Left ventricle myocardium inferior (tissue), 1 donor: ENCODE data around the gene FLRT1. TPM values are rescaled to one million over a fixed set of nuclear protein-coding genes. Genes with fewer than 3 reads are reported as not detected.

Experiments
- DNase-seq: peaks from one replicate; pipeline ENCODE4 v3.0.0-alpha.2; 2020
- H3K27ac ChIP-seq: fragments of 200-600 bp; replicated peaks from 2 replicates; pipeline ENCODE4 v1.8.0; 2021
- H3K27me3 ChIP-seq: fragments of 200-600 bp; 2 replicates; pipeline ENCODE4 v1.8.0; 2021; ENCODE audit warnings: low read depth
- H3K36me3 ChIP-seq: fragments of 200-600 bp; 2 replicates; pipeline ENCODE4 v1.8.0; 2021
- H3K4me1 ChIP-seq: fragments of 200-600 bp; 2 replicates; pipeline ENCODE4 v1.8.0; 2021
- H3K4me3 ChIP-seq: fragments of 200-600 bp; 2 replicates; pipeline ENCODE4 v1.8.0; 2021; ENCODE audit warnings: mild to moderate bottlenecking, moderate library complexity
- H3K9me3 ChIP-seq: fragments of 200-600 bp; replicated peaks from 2 replicates; pipeline ENCODE4 v1.8.0; 2021
- intact Hi-C: fragments of 100-400 bp; cut with micrococcal nuclease; formaldehyde crosslinking; loops from one replicate; pipeline ENCODE4 v1.11.0; 2022
- total RNA-seq: library from RNA; stranded (reverse); fragmentation: NEBNext Ultra II Directional; extraction: Animal tissue kit (Norgen Biotek cat#: 25700); gene quantifications from one replicate; pipeline ENCODE4 v1.2.1, GENCODE V29; 2021
- TF ChIP-seq, protein P1 (sequence below): fragments of 200-600 bp; IDR thresholded peaks from 2 replicates; pipeline ENCODE4 v1.8.0; 2021; ENCODE audit warnings: antibody characterized with exemption, mild to moderate bottlenecking, borderline replicate concordance
- donor health status: DM: no; HTN: yes; CAD: no; lungs with severe emphysema.

The FLRT1 gene
- total RNA-seq, 1 donor from 2014 or later: 0.44 TPM

DNA sequence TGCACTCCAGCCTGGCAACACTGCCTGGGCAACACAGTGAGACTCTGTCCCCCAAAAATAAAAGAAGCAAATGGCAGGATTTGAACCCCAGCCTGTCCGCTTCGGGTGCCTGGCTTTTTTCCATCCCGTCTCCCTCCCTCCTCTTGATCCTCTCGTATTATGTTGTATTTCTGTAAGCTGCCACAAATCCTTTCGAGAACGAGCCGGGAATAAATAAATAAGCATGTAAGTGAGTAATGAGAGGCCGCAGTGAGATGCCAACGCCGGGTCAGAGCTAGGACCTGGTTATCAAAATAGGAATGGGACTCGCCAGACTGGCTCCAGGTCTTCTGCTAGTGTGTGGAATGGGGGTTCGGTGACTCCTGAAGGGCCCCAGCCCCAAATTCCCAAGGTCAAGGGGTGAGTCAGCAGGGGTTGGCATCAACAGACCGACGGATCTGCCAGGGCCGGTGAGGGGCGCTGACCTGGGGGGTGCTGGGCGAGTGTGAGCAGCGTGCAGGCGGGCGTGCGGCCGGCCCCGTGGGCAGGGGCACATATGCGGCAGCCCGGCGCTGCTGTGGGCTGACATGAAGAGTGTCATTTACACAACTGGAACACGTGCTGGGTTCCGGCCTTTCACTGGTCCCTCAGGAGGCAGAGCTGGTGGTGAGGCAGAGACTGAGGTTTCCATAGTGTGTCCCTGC, 47.8 kb downstream of the FLRT1 start:
- TF ChIP-seq, protein P1, sequence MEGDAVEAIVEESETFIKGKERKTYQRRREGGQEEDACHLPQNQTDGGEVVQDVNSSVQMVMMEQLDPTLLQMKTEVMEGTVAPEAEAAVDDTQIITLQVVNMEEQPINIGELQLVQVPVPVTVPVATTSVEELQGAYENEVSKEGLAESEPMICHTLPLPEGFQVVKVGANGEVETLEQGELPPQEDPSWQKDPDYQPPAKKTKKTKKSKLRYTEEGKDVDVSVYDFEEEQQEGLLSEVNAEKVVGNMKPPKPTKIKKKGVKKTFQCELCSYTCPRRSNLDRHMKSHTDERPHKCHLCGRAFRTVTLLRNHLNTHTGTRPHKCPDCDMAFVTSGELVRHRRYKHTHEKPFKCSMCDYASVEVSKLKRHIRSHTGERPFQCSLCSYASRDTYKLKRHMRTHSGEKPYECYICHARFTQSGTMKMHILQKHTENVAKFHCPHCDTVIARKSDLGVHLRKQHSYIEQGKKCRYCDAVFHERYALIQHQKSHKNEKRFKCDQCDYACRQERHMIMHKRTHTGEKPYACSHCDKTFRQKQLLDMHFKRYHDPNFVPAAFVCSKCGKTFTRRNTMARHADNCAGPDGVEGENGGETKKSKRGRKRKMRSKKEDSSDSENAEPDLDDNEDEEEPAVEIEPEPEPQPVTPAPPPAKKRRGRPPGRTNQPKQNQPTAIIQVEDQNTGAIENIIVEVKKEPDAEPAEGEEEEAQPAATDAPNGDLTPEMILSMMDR: no peak
- Histone ChIP-seq H3K36me3 (no peaks in the 10 kb centered on the region), H3K27me3 (no peaks in the 10 kb centered on the region), H3K27ac (no peak overlapping the region), H3K4me1 (peaks cover 32% of the 10 kb centered on the region), H3K4me3 (no peak overlapping the region), H3K9me3 (no peaks in the 10 kb centered on the region)
- intact Hi-C loops: no loop called here
- no peak for DNase-seq

DNA sequence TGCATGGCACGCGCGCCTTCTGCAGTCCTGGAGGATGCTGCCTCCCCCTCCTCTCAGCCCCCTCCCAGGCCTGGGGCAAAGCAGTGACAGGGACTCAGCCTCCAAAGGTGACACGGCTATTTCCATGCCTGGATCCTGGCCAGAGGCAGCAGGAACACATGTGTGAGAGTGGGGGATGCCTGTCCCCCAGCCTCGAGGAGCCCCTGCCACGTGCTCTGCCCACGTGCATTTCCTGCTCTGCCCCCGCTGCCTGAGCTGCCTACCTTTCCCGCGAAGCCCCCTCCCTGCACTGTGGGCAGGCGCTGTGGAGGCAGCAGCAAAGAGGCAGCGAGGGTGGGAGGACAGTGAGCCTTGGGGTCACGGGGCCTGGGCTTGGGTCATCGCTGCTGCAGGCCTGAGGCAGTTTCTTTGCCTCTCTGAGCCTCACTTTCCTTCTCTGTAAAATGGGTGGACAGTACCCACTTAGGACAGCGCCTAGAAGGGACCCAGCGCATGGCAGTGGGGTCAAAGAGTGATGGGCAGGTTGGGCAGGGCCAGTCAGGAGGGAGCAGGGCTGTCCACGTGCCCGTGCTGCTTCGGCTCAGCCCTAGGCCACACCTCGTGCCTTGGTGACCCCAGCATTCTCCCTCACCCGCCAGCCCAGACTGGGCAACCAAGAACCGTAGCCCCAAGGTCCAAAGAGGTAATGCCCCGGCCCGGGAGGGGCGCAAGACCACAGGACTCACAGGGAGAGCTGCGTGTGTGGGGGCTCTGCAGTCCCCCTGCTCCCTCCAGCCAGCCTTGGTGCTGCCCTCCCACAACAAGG, 48.6 kb downstream of the FLRT1 start:
- Histone ChIP-seq H3K4me3 (no peak overlapping the region), H3K4me1 (peaks cover 28% of the 10 kb centered on the region), H3K9me3 (no peaks in the 10 kb centered on the region), H3K27me3 (no peaks in the 10 kb centered on the region), H3K27ac (no peak overlapping the region), H3K36me3 (no peaks in the 10 kb centered on the region)
- intact Hi-C loops: no loop called here
- TF ChIP-seq, protein P1: no peak
- no peak for DNase-seq

DNA sequence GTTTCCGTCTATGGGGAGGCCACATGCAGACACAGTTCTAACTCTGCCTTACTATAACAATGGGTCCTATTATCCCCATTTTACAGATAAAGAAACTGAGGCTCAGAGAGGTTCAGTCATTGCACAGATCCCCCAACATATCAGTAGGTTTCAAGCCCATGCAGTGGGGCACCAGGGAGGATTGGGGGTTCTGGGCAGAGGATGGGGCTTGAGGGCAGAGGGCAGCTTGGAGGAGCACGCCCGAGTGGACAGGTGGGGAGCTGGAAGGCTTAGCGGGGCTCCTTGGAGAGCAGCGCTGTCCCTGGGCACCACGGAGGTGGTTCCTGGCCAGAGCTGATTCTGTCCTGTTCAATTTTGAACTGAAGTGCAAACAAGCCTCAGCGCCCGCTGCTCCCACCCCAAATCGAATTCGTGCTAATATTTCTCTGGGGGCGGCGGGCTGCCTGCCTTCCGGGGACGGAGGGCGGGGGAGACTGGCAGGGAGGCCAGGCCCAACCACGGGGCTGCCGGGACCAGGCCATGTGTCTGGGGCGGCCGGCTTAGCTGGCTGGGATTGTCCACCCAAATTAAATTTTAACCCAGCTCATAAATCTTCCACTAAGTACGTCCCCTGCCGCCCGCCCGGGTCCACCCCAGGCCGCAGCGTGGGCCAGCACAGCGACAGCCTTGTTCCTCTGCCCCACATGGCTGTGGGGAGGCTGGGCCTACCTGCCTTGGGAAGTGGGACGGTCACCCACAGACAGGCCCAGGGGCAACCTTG, 49.4 kb downstream of the FLRT1 start:
- peaks cover 34% of the 10 kb centered on the region for H3K4me1 ChIP-seq
- intact Hi-C loops: no loop called here
- no peak overlapping the region for H3K27ac ChIP-seq

More for the DNA sequence above, 49.4 kb downstream of the FLRT1 start:
- no peaks in the 10 kb centered on the region for H3K9me3 ChIP-seq
- no peak for DNase-seq
- no peaks in the 10 kb centered on the region for H3K36me3 ChIP-seq
- TF ChIP-seq, protein P1: no peak
- H3K27me3 ChIP-seq: no peaks in the 10 kb centered on the region
- no peak overlapping the region for H3K4me3 ChIP-seq

Other genes with a start within 250 kb of the FLRT1 start
- gene SPINDOC, start 222.5 kb upstream of the FLRT1 start, total RNA-seq: 14.0 TPM
- 36.6 TPM for gene MARK2, start 196.8 kb upstream of the FLRT1 start, total RNA-seq
- gene RCOR2, start 118.8 kb upstream of the FLRT1 start, total RNA-seq: 10.5 TPM
- gene NAA40, start 96.9 kb upstream of the FLRT1 start, total RNA-seq: 19.7 TPM
- 920 TPM for gene COX8A, start 61.3 kb upstream of the FLRT1 start, total RNA-seq
- 57.0 TPM for gene OTUB1, start 49.5 kb upstream of the FLRT1 start, total RNA-seq
- 127 TPM for gene MACROD1, start 130.2 kb downstream of the FLRT1 start, total RNA-seq
- gene STIP1, start 150.2 kb downstream of the FLRT1 start, total RNA-seq: 97.4 TPM
- gene FERMT3, start 170.8 kb downstream of the FLRT1 start, total RNA-seq: 5.4 TPM
- 82.3 TPM for gene TRPT1, start 190.3 kb downstream of the FLRT1 start, total RNA-seq
- gene NUDT22, start 190.3 kb downstream of the FLRT1 start, total RNA-seq: 65.2 TPM
- 59.9 TPM for gene DNAJC4, start 194.6 kb downstream of the FLRT1 start, total RNA-seq
- 272 TPM for gene VEGFB, start 198.7 kb downstream of the FLRT1 start, total RNA-seq
- gene FKBP2, start 205.2 kb downstream of the FLRT1 start, total RNA-seq: 45.5 TPM
- 102 TPM for gene PPP1R14B, start 211.0 kb downstream of the FLRT1 start, total RNA-seq
- gene PLCB3, start 215.6 kb downstream of the FLRT1 start, total RNA-seq: 10.0 TPM
- 56.3 TPM for gene BAD, start 248.7 kb downstream of the FLRT1 start, total RNA-seq
- 28.4 TPM for gene GPR137, start 249.9 kb downstream of the FLRT1 start, total RNA-seq